Stimulated activated naive CD8-positive, alpha-beta T cell treated with anti-CD3 and anti-CD28 coated beads, Interleukin-15, Interleukin-2, amounts not matched to agents 100 ng/mL and 50 ng/mL, for 24 hours (primary cell): Measurements from ENCODE around the gene BHLHE23.

Experiments
- H3K27ac Mint-ChIP-seq: one replicate; pipeline ENCODE4 v1.8.0; 2021; ENCODE audit warnings: mild to moderate bottlenecking, mixed read lengths
- H3K27me3 Mint-ChIP-seq: one replicate; pipeline ENCODE4 v1.8.0; 2021; ENCODE audit warnings: mixed read lengths
- H3K36me3 Mint-ChIP-seq: one replicate; pipeline ENCODE4 v1.8.0; 2021; ENCODE audit warnings: low read depth, mixed read lengths
- H3K4me1 Mint-ChIP-seq: one replicate; pipeline ENCODE4 v1.8.0; 2021; ENCODE audit warnings: low read depth, mixed read lengths
- H3K4me3 Mint-ChIP-seq: one replicate; pipeline ENCODE4 v1.8.0; 2021; ENCODE audit warnings: mild to moderate bottlenecking, mixed read lengths
- H3K9me3 Mint-ChIP-seq: one replicate; pipeline ENCODE4 v1.8.0; 2021; ENCODE audit warnings: mixed read lengths

BHLHE23 gene

GRCh38 chr20:63033794-63034709 lies 27.3 kb upstream of the BHLHE23 start:
- H3K27me3 Mint-ChIP-seq = peaks cover 13% of the 10 kb centered on the region
- H3K27ac Mint-ChIP-seq = no peak overlapping the region
- H3K36me3 Mint-ChIP-seq = no peaks in the 10 kb centered on the region
- no peaks in the 10 kb centered on the region for H3K9me3 Mint-ChIP-seq
- H3K4me3 Mint-ChIP-seq = no peak overlapping the region
- peaks cover 10% of the 10 kb centered on the region for H3K4me1 Mint-ChIP-seq

GRCh38 chr20:63032861-63033793 lies 26.4 kb upstream of the BHLHE23 start:
- Mint-ChIP-seq H3K4me3 (peak overlapping the region; percentile 63), H3K9me3 (no peaks in the 10 kb centered on the region), H3K27me3 (peaks cover 14% of the 10 kb centered on the region), H3K36me3 (no peaks in the 10 kb centered on the region), H3K27ac (no peak overlapping the region), H3K4me1 (peaks cover 10% of the 10 kb centered on the region)

- H3K4me1 Mint-ChIP-seq = peaks cover 10% of the 10 kb centered on the region
- H3K36me3 Mint-ChIP-seq = no peaks in the 10 kb centered on the region
- peaks cover 22% of the 10 kb centered on the region for H3K27me3 Mint-ChIP-seq
- no peaks in the 10 kb centered on the region for H3K9me3 Mint-ChIP-seq
- H3K27ac Mint-ChIP-seq = no peak overlapping the region
- H3K4me3 Mint-ChIP-seq = no peak overlapping the region
Measured at GRCh38 chr20:63032026-63032800, 25.4 kb upstream of the BHLHE23 start.

GRCh38 chr20:63031251-63032014 lies 24.7 kb upstream of the BHLHE23 start:
- H3K4me1 Mint-ChIP-seq = peaks cover 10% of the 10 kb centered on the region
- H3K27me3 Mint-ChIP-seq = peaks cover 20% of the 10 kb centered on the region
- no peak overlapping the region for H3K27ac Mint-ChIP-seq
- no peak overlapping the region for H3K4me3 Mint-ChIP-seq
- H3K36me3 Mint-ChIP-seq = no peaks in the 10 kb centered on the region
- H3K9me3 Mint-ChIP-seq = no peaks in the 10 kb centered on the region

- Mint-ChIP-seq H3K36me3 (no peaks in the 10 kb centered on the region), H3K4me1 (peaks cover 10% of the 10 kb centered on the region), H3K9me3 (no peaks in the 10 kb centered on the region), H3K27ac (no peak overlapping the region), H3K4me3 (no peak overlapping the region), H3K27me3 (peaks cover 19% of the 10 kb centered on the region)
Measured at GRCh38 chr20:63029358-63030121, 22.8 kb upstream of the BHLHE23 start.

GRCh38 chr20:63028461-63028921 lies 21.7 kb upstream of the BHLHE23 start:
- Mint-ChIP-seq H3K4me1 (peaks cover 9% of the 10 kb centered on the region), H3K36me3 (no peaks in the 10 kb centered on the region), H3K27me3 (peaks cover 19% of the 10 kb centered on the region), H3K9me3 (no peaks in the 10 kb centered on the region), H3K27ac (no peak overlapping the region), H3K4me3 (no peak overlapping the region)

GRCh38 chr20:63027922-63028389 lies 21.2 kb upstream of the BHLHE23 start:
- Mint-ChIP-seq H3K36me3 (no peaks in the 10 kb centered on the region), H3K27me3 (peaks cover 16% of the 10 kb centered on the region), H3K4me1 (peaks cover 3% of the 10 kb centered on the region), H3K9me3 (no peaks in the 10 kb centered on the region), H3K4me3 (no peak overlapping the region), H3K27ac (no peak overlapping the region)

- Mint-ChIP-seq H3K4me1 (no peaks in the 10 kb centered on the region), H3K9me3 (no peaks in the 10 kb centered on the region), H3K4me3 (no peak overlapping the region), H3K27me3 (peaks cover 12% of the 10 kb centered on the region), H3K36me3 (no peaks in the 10 kb centered on the region), H3K27ac (no peak overlapping the region)
Measured at GRCh38 chr20:63027221-63027921, 20.6 kb upstream of the BHLHE23 start.

- H3K4me3 Mint-ChIP-seq = no peak overlapping the region
- H3K4me1 Mint-ChIP-seq = no peaks in the 10 kb centered on the region
- no peak overlapping the region for H3K27ac Mint-ChIP-seq
- no peaks in the 10 kb centered on the region for H3K36me3 Mint-ChIP-seq
- H3K9me3 Mint-ChIP-seq = no peaks in the 10 kb centered on the region
- peaks cover 16% of the 10 kb centered on the region for H3K27me3 Mint-ChIP-seq
Measured at GRCh38 chr20:63026582-63027165, 19.9 kb upstream of the BHLHE23 start.

GRCh38 chr20:63025534-63026331 lies 19.0 kb upstream of the BHLHE23 start:
- Mint-ChIP-seq H3K27ac (no peak overlapping the region), H3K27me3 (peaks cover 16% of the 10 kb centered on the region), H3K36me3 (no peaks in the 10 kb centered on the region), H3K9me3 (no peaks in the 10 kb centered on the region), H3K4me3 (no peak overlapping the region), H3K4me1 (no peaks in the 10 kb centered on the region)

GRCh38 chr20:63024573-63025392 lies 18.0 kb upstream of the BHLHE23 start:
- no peak overlapping the region for H3K4me3 Mint-ChIP-seq
- peaks cover 20% of the 10 kb centered on the region for H3K27me3 Mint-ChIP-seq
- no peaks in the 10 kb centered on the region for H3K9me3 Mint-ChIP-seq
- H3K4me1 Mint-ChIP-seq = no peaks in the 10 kb centered on the region
- no peaks in the 10 kb centered on the region for H3K36me3 Mint-ChIP-seq
- no peak overlapping the region for H3K27ac Mint-ChIP-seq
